ENCODE results near the gene SMTN. TPM values are rescaled to one million over a fixed set of nuclear protein-coding genes. Genes with fewer than 3 reads are reported as not detected.

The SMTN gene
- total and polyA plus RNA-seq, 4 donors: 10.1 to 47.3 (median 13.8) TPM

GRCh38 chr22:31126869-31127175 lies 45.7 kb downstream of the SMTN start:
- DNase-seq (ENCODE audit: low spot score): no peak
- Histone ChIP-seq H3K9me3 (ENCODE audit: control insufficient read depth in 4 of 4, low read length in 3 of 4) (no peaks in the 10 kb centered on the region), H3K4me1 (ENCODE audit: control insufficient read depth in 4 of 4, insufficient read depth in 4 of 4, low read length in 3 of 4) (peaks cover 0 to 9% (median 3%) of the 10 kb centered on the region in 4 donors), H3K9ac (ENCODE audit: low read depth in 1 of 2, low read length in 2 of 2) (no peak overlapping the region), H3K27ac (ENCODE audit: low read depth in 1 of 2, low read length in 2 of 2) (no peak overlapping the region), H3K4me3 (ENCODE audit: low read depth in 1 of 3, low read length in 3 of 3) (no peak overlapping the region), H3K36me3 (ENCODE audit: control insufficient read depth in 4 of 4, insufficient read depth in 3 of 4, low read depth in 1 of 4, low read length in 3 of 4) (no peaks in the 10 kb centered on the region), H3K27me3 (ENCODE audit: control insufficient read depth in 4 of 4, insufficient read depth in 4 of 4, low read length in 3 of 4) (no peaks in the 10 kb centered on the region)
- no peak for TF ChIP-seq ZBTB33 (IDR thresholded peaks at IDR 0.05)
- no peak for TF ChIP-seq FOXA2 (IDR thresholded peaks at IDR 0.05)
- no peak for TF ChIP-seq YY1 (IDR thresholded peaks at IDR 0.05)
- TF ChIP-seq HNF4A (conservative IDR thresholded peaks at IDR 0.05): no peak
- TF ChIP-seq REST (IDR thresholded peaks at IDR 0.05): no peak
- no peak for TF ChIP-seq CTCF (IDR thresholded peaks at IDR 0.05; ENCODE audit: low read depth, low read length, missing input control)
- TF ChIP-seq RXRA (IDR thresholded peaks at IDR 0.05): no peak
- TF ChIP-seq ATF3 (IDR thresholded peaks at IDR 0.05): no peak
- TF ChIP-seq HNF4G (IDR thresholded peaks at IDR 0.05): no peak
- no peak for TF ChIP-seq EGR1 (IDR thresholded peaks at IDR 0.05; ENCODE audit: low read depth in 2 of 2)
- no peak for TF ChIP-seq SP1 (IDR thresholded peaks at IDR 0.05)
- no peak for TF ChIP-seq FOXA1 (IDR thresholded peaks at IDR 0.05)
- no peak for TF ChIP-seq JUND (IDR thresholded peaks at IDR 0.05)
- TF ChIP-seq RAD21 (IDR thresholded peaks at IDR 0.05): no peak
- WGBS: 89% methylated on average over 13 of the region's 13 CpGs

- no peak for DNase-seq (ENCODE audit: low spot score)
Observed at GRCh38 chr22:31127181-31127772, 46.2 kb downstream of the SMTN start.

More at GRCh38 chr22:31127181-31127772, 46.2 kb downstream of the SMTN start:
- H3K27me3 ChIP-seq (ENCODE audit: control insufficient read depth in 4 of 4, insufficient read depth in 4 of 4, low read length in 3 of 4): no peaks in the 10 kb centered on the region
- H3K4me1 ChIP-seq (ENCODE audit: control insufficient read depth in 4 of 4, insufficient read depth in 4 of 4, low read length in 3 of 4): peaks cover 0 to 9% (median 3%) of the 10 kb centered on the region in 4 donors
- H3K36me3 ChIP-seq (ENCODE audit: control insufficient read depth in 4 of 4, insufficient read depth in 3 of 4, low read depth in 1 of 4, low read length in 3 of 4): no peaks in the 10 kb centered on the region
- 66% methylated on average over 19 of the region's 19 CpGs for WGBS
- no peak overlapping the region for H3K27ac ChIP-seq (ENCODE audit: low read depth in 1 of 2, low read length in 2 of 2)
- TF ChIP-seq SP1 (IDR thresholded peaks at IDR 0.05) (no peak), NR2F2 (IDR thresholded peaks at IDR 0.05) (no peak), RAD21 (IDR thresholded peaks at IDR 0.05) (no peak), FOXA2 (IDR thresholded peaks at IDR 0.05) (no peak), ZBTB33 (IDR thresholded peaks at IDR 0.05) (no peak), FOXA1 (IDR thresholded peaks at IDR 0.05) (no peak), RXRA (IDR thresholded peaks at IDR 0.05) (no peak), YY1 (IDR thresholded peaks at IDR 0.05) (no peak), ATF3 (IDR thresholded peaks at IDR 0.05) (no peak), MAX (IDR thresholded peaks at IDR 0.05) (no peak), CTCF (IDR thresholded peaks at IDR 0.05; ENCODE audit: low read depth, low read length, missing input control) (no peak)
- no peak overlapping the region for H3K9ac ChIP-seq (ENCODE audit: low read depth in 1 of 2, low read length in 2 of 2)
- no peaks in the 10 kb centered on the region for H3K9me3 ChIP-seq (ENCODE audit: control insufficient read depth in 4 of 4, low read length in 3 of 4)
- no peak overlapping the region for H3K4me3 ChIP-seq (ENCODE audit: low read depth in 1 of 3, low read length in 3 of 3)

Measured in liver (tissue), 9 donors.